Measurements from ENCODE around the gene CDC42.

The CDC42 gene

DNA sequence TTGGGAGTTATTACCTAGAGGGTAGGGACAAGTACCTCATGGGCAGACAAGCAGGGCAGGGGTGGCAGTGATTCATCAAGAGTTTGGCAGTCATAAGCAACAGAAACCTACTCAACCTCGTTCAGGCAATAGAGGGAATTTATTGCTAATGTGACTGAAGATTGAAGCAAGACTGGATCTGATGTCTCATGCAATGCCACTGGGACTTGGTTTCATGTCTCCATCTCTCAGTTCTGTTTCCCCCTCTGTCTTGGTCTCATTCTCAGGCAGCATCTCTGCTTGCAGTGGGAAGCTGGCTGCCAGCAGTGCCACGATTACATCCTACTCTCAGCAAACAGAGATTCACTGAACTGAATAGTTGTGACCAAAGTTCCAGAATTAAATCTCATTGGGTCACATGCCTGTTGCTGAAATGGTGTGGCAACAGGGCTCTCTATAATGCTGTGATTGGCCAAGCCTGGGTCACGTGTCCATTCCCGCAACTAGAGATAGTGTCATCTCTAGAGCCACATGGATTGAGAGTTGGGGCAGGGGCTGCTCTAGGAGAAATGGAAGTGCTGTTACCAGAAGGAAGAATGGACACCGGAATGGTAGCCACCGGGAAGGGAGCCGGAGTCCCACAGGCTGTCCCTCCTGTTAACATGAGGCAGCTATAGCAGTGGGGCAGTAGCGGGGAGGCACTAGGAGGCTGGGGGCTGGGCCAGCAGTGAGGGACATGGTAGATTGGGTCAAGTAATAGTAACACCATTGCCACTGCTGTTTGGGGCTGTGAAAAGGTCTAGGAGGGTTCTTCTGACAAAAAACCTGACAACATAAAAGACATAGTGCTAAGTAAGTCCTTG is 3.9 kb upstream of the CDC42 start:
- TF ChIP-seq NFIC (IDR thresholded peaks at IDR 0.05): no peak
- no peak for TF ChIP-seq TAF1 (IDR thresholded peaks at IDR 0.05; ENCODE audit: low read depth)
- TF ChIP-seq, protein P1, sequence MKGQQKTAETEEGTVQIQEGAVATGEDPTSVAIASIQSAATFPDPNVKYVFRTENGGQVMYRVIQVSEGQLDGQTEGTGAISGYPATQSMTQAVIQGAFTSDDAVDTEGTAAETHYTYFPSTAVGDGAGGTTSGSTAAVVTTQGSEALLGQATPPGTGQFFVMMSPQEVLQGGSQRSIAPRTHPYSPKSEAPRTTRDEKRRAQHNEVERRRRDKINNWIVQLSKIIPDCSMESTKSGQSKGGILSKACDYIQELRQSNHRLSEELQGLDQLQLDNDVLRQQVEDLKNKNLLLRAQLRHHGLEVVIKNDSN (IDR thresholded peaks at IDR 0.05): peak; percentile 50; the same call in 1 of the 2 replicates

DNA sequence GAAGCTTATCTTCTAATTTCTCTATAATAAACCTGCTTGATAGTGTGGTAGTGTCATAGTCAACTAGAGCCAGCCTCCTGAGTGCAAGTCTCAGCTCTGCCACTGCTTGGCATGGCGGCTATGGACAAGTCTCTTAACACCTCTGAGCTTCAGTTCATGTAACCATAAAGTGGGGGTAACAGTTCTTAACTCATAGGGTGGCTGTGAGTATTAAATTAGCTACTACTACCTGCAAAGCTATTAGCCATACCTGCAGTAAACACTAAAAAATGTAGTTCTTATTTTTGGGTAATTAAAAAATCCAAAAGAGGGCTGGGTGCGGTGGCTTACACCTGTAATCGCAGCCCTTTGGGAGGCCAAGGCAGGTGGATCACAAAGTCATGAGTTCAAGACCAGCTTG is 2.2 kb upstream of the CDC42 start:
- TF ChIP-seq EP300 (IDR thresholded peaks at IDR 0.05; ENCODE audit: borderline replicate concordance): no peak
- TF ChIP-seq, protein P1 (IDR thresholded peaks at IDR 0.05): no peak
- no peak for TF ChIP-seq ZBTB7A (IDR thresholded peaks at IDR 0.05; ENCODE audit: low read depth)
- no peak for TF ChIP-seq TAF1 (IDR thresholded peaks at IDR 0.05; ENCODE audit: low read depth)
- no peak for TF ChIP-seq TCF12 (IDR thresholded peaks at IDR 0.05; ENCODE audit: low read depth)
- TF ChIP-seq, protein P2, sequence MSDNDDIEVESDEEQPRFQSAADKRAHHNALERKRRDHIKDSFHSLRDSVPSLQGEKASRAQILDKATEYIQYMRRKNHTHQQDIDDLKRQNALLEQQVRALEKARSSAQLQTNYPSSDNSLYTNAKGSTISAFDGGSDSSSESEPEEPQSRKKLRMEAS (IDR thresholded peaks at IDR 0.05): no peak
- no peak for TF ChIP-seq TEAD4 (IDR thresholded peaks at IDR 0.05)
- TF ChIP-seq, protein P3, sequence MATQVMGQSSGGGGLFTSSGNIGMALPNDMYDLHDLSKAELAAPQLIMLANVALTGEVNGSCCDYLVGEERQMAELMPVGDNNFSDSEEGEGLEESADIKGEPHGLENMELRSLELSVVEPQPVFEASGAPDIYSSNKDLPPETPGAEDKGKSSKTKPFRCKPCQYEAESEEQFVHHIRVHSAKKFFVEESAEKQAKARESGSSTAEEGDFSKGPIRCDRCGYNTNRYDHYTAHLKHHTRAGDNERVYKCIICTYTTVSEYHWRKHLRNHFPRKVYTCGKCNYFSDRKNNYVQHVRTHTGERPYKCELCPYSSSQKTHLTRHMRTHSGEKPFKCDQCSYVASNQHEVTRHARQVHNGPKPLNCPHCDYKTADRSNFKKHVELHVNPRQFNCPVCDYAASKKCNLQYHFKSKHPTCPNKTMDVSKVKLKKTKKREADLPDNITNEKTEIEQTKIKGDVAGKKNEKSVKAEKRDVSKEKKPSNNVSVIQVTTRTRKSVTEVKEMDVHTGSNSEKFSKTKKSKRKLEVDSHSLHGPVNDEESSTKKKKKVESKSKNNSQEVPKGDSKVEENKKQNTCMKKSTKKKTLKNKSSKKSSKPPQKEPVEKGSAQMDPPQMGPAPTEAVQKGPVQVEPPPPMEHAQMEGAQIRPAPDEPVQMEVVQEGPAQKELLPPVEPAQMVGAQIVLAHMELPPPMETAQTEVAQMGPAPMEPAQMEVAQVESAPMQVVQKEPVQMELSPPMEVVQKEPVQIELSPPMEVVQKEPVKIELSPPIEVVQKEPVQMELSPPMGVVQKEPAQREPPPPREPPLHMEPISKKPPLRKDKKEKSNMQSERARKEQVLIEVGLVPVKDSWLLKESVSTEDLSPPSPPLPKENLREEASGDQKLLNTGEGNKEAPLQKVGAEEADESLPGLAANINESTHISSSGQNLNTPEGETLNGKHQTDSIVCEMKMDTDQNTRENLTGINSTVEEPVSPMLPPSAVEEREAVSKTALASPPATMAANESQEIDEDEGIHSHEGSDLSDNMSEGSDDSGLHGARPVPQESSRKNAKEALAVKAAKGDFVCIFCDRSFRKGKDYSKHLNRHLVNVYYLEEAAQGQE (IDR thresholded peaks at IDR 0.05; ENCODE audit: low read depth): no peak
- TF ChIP-seq CEBPB (IDR thresholded peaks at IDR 0.05): no peak
- TF ChIP-seq YY1 (IDR thresholded peaks at IDR 0.05; ENCODE audit: low read depth): no peak
- TF ChIP-seq FOXM1 (IDR thresholded peaks at IDR 0.05; ENCODE audit: borderline replicate concordance, low read depth): no peak
- TF ChIP-seq EGR1 (IDR thresholded peaks at IDR 0.05): no peak

DNA sequence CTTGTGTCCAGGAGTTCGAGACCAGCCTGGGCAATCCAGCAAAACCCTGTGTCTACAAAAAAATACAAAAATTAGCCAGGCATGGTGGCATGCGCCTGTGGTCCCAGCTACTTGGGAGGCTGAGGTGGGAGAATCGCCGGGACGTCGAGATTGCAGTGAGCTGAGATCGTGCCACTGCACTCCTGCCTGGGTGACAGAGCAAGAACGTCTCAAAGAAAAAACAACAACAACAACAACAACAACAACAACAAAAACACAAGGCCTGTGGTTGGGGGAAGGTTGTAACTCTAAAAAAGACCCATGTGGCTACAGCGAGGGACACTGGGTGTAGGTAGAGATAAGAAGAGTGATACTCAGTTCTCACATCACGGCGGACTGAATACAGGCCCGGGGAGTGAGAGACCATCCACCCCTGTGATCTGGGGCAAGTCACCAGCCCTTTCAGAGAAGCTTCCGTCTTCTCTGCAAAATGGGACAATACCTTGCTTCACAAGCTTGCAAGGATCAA is 848 bp upstream of the CDC42 start:
- TF ChIP-seq, protein P3 (IDR thresholded peaks at IDR 0.05; ENCODE audit: low read depth): no peak
- TF ChIP-seq CREB1 (IDR thresholded peaks at IDR 0.05; ENCODE audit: low read depth): no peak
- TF ChIP-seq TCF12 (IDR thresholded peaks at IDR 0.05; ENCODE audit: low read depth): no peak
- TF ChIP-seq ZBTB7A (IDR thresholded peaks at IDR 0.05; ENCODE audit: low read depth): no peak
- TF ChIP-seq, protein P1 (IDR thresholded peaks at IDR 0.05): no peak
- no peak for TF ChIP-seq YY1 (IDR thresholded peaks at IDR 0.05; ENCODE audit: low read depth)
- TF ChIP-seq FOXM1 (IDR thresholded peaks at IDR 0.05; ENCODE audit: borderline replicate concordance, low read depth): no peak
- no peak for TF ChIP-seq NFIC (IDR thresholded peaks at IDR 0.05)
- TF ChIP-seq EGR1 (IDR thresholded peaks at IDR 0.05): no peak
- no peak for TF ChIP-seq TAF1 (IDR thresholded peaks at IDR 0.05; ENCODE audit: low read depth)
- no peak for TF ChIP-seq TEAD4 (IDR thresholded peaks at IDR 0.05)
- TF ChIP-seq, protein P2 (IDR thresholded peaks at IDR 0.05): no peak
- no peak for TF ChIP-seq EP300 (IDR thresholded peaks at IDR 0.05; ENCODE audit: borderline replicate concordance)
- TF ChIP-seq CEBPB (IDR thresholded peaks at IDR 0.05): no peak
- no peak for TF ChIP-seq RAD21 (IDR thresholded peaks at IDR 0.05; ENCODE audit: low read depth)

DNA sequence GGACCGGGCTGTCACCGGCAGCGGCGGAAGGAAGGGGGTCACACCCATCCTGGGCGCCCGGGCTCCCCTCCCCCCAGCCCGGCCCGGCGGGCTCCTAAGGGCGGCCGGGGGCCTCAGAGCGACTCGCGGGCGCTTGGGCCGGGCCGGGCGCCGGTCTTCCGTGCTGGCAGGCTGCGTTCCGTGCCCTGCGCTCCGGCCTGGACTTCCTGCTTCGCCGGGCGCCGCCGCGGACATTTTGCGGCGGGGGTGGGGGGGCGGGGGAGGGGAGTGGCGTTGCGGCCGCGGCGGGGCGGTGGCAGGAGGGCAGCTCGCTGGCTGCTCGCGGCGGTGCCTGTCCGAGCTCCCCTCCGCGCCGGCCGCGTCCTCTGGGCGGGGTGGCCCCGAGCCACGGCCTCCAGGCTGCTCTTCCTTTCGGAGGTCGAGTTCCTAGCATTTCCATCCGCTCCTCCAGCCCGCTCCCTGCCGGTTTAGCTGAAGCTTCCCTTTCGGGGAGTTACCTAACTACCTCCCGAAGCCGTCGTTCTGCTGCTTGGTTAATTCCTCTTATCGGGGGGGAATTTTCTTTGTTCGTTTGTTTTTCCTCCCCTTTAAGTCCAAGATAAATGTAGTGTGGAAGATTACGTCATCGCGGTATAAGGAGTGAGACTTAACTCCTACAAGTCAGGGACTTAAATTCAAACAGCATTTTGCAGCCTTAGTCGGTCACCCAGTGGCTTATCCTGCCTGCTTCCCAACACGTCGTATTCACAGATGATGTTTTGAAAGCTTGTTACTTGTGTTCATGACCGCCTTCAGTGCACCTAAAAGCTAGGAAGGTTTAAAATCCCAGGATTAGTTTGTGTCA is 730 bp downstream of the CDC42 start:
- peak; percentile 65; the same call in 1 of the 2 replicates for TF ChIP-seq YY1 (IDR thresholded peaks at IDR 0.05; ENCODE audit: low read depth)
- no peak for TF ChIP-seq FOXM1 (IDR thresholded peaks at IDR 0.05; ENCODE audit: borderline replicate concordance, low read depth)

Measured in Ishikawa (cell line).